Breast epithelium (tissue), 4 donors: Measurements from ENCODE around the gene TUT1. TPM values are rescaled to one million over a fixed set of nuclear protein-coding genes. Genes with fewer than 3 reads are reported as not detected.

ENCODE experiments used
- DNase-seq, 2 donors: peaks; one replicate each; pipeline ENCODE4 v3.0.0-alpha.2; 2019; ENCODE audit warnings: low spot score in 2 of 2
- H3K27ac ChIP-seq, 2 donors: fragments of 200-600 bp; sonication (generic) in 1 of 2; one replicate each; pipeline ENCODE4 v1.5.1; 2016 to 2019; ENCODE audit warnings: mild to moderate bottlenecking in 1 of 2
- H3K27me3 ChIP-seq, 2 donors: fragments of 200-600 bp; sonication (generic) in 1 of 2; one replicate each; pipeline versions ENCODE4 v1.5.1 to v1.6.0; 2017 to 2019; ENCODE audit warnings: control low read depth in 1 of 2, mild to moderate bottlenecking in 1 of 2
- H3K36me3 ChIP-seq: fragments of 200-600 bp; one replicate; pipeline ENCODE4 v1.5.1; 2019
- H3K4me1 ChIP-seq, 2 donors: fragments of 200-600 bp; sonication (generic); one replicate each; pipeline ENCODE4 v1.5.1; 2016 to 2019; ENCODE audit warnings: control low read depth in 1 of 2
- H3K4me3 ChIP-seq, 3 donors: fragments of 200-600 bp; sonication (generic); 1 replicate in 2 of 3; 2 replicates in 1 of 3; pipeline ENCODE4 v1.5.1; 2016 to 2019; ENCODE audit warnings: mild to moderate bottlenecking in 3 of 3, moderate library complexity in 2 of 3
- H3K9me3 ChIP-seq, 2 donors: fragments of 200-600 bp; sonication (generic) in 1 of 2; one replicate each; pipeline ENCODE4 v1.5.1; 2016 to 2019; ENCODE audit warnings: control low read depth in 1 of 2
- POLR2A ChIP-seq: fragments of 450-650 bp; IDR thresholded peaks from one replicate; pipeline ENCODE4 v1.6.1; 2016; ENCODE audit warnings: antibody characterized with exemption, mild to moderate bottlenecking, moderate library complexity
- POLR2AphosphoS5 ChIP-seq, 3 donors: sonication (generic); formaldehyde crosslinking; IDR thresholded peaks; one replicate each; pipeline ENCODE4 v1.6.1; 2017; ENCODE audit warnings: antibody characterized with exemption in 3 of 3
- intact Hi-C: fragments of 100-400 bp; cut with DNase I; formaldehyde crosslinking; loops from one replicate; pipeline ENCODE4 v1.15.1; 2023; ENCODE audit warnings: low total_unique reads
- total RNA-seq, 3 donors: library from RNA; depleted of rRNA; stranded (reverse); fragments of >200 nt; gene quantifications; one replicate each; pipeline ENCODE4 v1.1.0, GENCODE V29; 2016
- TF ChIP-seq, protein P1 (sequence below), 3 donors: fragments of 450-650 bp; IDR thresholded peaks; one replicate each; pipeline ENCODE4 v1.5.1; 2016 to 2017; ENCODE audit warnings: antibody characterized with exemption in 3 of 3, mild to moderate bottlenecking in 3 of 3, moderate library complexity in 3 of 3

The TUT1 gene
- total RNA-seq, 3 donors from 2014 or later, result 7.7 to 12.1 (median 10.7) TPM

DNA sequence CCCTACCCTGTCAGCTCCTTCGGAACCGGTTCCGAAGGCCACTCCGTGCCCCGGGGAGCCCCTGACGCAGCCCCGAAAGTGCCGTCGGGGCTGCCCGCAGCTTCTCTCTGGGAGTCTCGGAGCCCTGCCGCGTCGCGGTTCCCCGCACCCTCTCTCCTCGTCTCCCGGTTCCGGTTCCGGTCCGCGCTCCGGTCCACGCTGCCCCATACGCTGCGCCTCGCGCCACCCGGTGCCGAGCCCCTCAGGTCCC, 9.7 kb upstream of the TUT1 start:
- H3K27ac ChIP-seq, result peak overlapping the region; percentile 95 to 96
- peaks cover 3 to 22% of the 10 kb centered on the region in 2 donors for H3K4me1 ChIP-seq
- H3K4me3 ChIP-seq, result peak overlapping the region; percentile 63 to 96 (median 91)
- TF ChIP-seq POLR2AphosphoS5 (IDR thresholded peaks at IDR 0.05), result no peak
- no peak for TF ChIP-seq POLR2A
- DNase-seq, result no peak
- no peaks in the 10 kb centered on the region for H3K9me3 ChIP-seq
- H3K36me3 ChIP-seq, result peaks cover 10% of the 10 kb centered on the region
- no peaks in the 10 kb centered on the region for H3K27me3 ChIP-seq
- intact Hi-C loops, result no loop called here

DNA sequence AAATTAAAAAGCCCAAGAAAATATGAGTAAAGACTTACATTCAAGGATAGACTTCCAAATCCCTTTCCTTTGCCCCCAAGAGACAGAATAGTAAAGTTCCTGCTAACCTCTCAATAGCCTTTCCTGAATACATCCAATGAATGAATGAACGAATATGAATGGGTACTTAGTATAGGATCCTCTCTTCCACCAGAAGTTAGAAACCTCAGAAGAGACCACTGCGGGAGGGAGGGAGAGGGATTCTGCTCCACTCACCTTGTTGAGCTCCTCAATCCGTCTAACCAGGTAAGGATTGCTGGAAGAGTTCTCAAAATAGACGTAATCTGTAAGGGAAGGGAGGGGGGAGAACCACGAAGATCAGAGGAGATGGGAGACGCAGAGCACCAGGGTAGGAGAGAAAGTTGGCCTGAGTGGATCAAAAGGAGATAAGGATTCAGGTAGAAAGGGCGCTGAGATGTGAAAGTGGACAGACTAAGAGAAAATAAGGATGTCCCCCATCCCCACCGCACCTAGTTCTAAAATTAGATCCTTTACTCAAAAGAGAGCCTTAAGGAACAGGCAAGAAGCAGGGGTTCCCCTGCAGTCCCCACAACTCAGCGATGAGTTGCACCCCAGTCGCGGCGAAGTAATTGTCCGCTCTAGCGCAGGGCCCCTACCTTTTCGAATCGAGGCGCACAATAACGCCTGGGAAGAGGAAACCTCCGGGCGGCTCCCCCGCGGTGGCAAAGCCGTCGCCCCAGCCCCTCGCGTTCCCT, 9.2 kb upstream of the TUT1 start:
- no peak for TF ChIP-seq POLR2A
- no peak for TF ChIP-seq POLR2AphosphoS5 (IDR thresholded peaks at IDR 0.05)
- Histone ChIP-seq H3K4me1 (peaks cover 3 to 22% of the 10 kb centered on the region in 2 donors), H3K36me3 (peaks cover 10% of the 10 kb centered on the region), H3K4me3 (peak overlapping the region; percentile 63 to 96 (median 91)), H3K9me3 (no peaks in the 10 kb centered on the region), H3K27me3 (no peaks in the 10 kb centered on the region), H3K27ac (peak overlapping the region; percentile 95 to 96)
- DNase-seq, result no peak
- intact Hi-C loops, result no loop called here

DNA sequence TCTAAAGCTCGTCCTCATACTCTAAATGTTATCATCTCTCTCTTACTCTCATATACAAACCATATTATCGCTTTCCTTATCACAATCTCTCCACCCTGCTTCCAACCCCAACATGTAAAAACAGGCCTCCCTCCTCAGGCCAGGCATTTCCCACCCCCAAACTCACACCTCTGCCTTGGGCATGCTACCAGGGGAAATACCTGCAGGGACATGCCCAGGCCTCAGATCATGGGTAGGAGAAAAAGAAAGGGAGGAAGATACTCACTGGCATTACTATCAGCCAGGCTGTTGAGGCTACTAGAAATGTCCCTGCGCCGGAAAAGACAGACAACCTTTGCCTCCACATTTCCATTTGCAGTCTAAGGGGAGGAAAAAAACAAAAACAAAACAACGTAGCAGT, 8.6 kb upstream of the TUT1 start:
- DNase-seq, result no peak
- Histone ChIP-seq H3K4me3 (peak overlapping the region; percentile 63 to 96 (median 91)), H3K27ac (peak overlapping the region; percentile 95 to 96), H3K27me3 (no peaks in the 10 kb centered on the region), H3K36me3 (peaks cover 10% of the 10 kb centered on the region), H3K9me3 (no peaks in the 10 kb centered on the region), H3K4me1 (peaks cover 3 to 22% of the 10 kb centered on the region in 2 donors)
- TF ChIP-seq, protein P1, sequence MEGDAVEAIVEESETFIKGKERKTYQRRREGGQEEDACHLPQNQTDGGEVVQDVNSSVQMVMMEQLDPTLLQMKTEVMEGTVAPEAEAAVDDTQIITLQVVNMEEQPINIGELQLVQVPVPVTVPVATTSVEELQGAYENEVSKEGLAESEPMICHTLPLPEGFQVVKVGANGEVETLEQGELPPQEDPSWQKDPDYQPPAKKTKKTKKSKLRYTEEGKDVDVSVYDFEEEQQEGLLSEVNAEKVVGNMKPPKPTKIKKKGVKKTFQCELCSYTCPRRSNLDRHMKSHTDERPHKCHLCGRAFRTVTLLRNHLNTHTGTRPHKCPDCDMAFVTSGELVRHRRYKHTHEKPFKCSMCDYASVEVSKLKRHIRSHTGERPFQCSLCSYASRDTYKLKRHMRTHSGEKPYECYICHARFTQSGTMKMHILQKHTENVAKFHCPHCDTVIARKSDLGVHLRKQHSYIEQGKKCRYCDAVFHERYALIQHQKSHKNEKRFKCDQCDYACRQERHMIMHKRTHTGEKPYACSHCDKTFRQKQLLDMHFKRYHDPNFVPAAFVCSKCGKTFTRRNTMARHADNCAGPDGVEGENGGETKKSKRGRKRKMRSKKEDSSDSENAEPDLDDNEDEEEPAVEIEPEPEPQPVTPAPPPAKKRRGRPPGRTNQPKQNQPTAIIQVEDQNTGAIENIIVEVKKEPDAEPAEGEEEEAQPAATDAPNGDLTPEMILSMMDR (IDR thresholded peaks at IDR 0.05), result no peak
- no peak for TF ChIP-seq POLR2AphosphoS5 (IDR thresholded peaks at IDR 0.05)
- no peak for TF ChIP-seq POLR2A
- intact Hi-C loops, result no loop called here

DNA sequence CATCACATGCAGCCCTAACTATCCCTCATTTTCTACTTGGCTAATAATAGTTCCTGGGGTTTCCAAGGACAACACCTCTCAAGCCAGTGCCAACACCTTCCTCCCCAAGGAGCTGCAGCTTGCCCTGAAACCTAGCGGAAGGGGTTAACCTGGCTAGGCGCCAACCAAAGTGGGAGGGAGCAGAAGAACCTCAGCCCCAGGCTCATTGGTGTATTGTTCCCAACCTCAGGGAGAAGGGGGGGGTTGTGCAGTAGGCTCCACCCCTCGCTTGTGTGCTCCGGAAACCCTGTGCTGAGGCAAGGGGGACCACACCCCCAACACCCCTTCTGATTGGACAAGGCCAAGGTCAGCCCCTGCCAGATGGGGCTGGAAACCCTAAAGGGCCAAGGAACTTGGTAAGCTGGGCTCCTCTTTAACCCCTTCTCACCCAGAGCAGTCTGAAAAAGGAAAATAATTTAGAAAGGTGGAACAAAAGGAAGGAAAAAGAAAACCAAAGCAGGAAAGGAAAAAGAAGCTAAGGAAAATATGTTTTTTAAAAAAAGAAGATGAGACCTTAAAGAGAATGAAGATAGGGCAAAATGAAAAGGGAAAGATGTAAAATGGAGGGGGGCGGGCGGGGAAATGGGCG, 7.9 kb upstream of the TUT1 start:
- H3K9me3 ChIP-seq, result no peaks in the 10 kb centered on the region
- H3K27ac ChIP-seq, result peak overlapping the region; percentile 95 to 96
- H3K27me3 ChIP-seq, result no peaks in the 10 kb centered on the region
- TF ChIP-seq, protein P1 (IDR thresholded peaks at IDR 0.05), result no peak
- TF ChIP-seq POLR2AphosphoS5 (IDR thresholded peaks at IDR 0.05) (peak; percentile 75 to 92 (median 87)), POLR2A (no peak)
- intact Hi-C loops, result no loop called here
- peaks cover 3 to 22% of the 10 kb centered on the region in 2 donors for H3K4me1 ChIP-seq
- peak overlapping the region in 2 of 3 donors; percentile 91 to 96 for H3K4me3 ChIP-seq
- DNase-seq, result peak; percentile 85 to 94
- peaks cover 10% of the 10 kb centered on the region for H3K36me3 ChIP-seq

DNA sequence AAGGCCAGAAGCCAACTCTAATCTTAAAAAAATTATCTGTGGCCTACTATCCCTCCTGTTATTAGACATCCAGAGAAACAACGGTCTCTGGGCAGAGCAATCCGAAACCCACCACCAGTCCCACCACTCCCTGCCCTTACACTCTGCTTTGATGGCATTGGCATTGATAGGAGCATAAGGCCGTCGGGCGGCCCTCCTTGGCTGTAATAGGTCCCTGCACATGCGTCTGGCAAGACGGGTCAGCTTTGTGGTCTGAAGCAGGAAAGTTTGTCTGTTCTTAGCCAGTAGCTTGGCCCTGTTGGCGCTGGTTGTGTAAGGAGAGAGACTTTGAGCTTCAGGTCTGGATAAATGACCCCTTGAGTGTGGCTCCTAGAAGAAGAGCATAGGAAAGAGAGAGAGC, 3.8 kb upstream of the TUT1 start:
- Histone ChIP-seq H3K36me3 (peaks cover 15% of the 10 kb centered on the region), H3K4me3 (no peak overlapping the region), H3K27me3 (no peaks in the 10 kb centered on the region), H3K27ac (no peak overlapping the region), H3K4me1 (peaks cover 3 to 23% of the 10 kb centered on the region in 2 donors), H3K9me3 (no peaks in the 10 kb centered on the region)
- intact Hi-C loops, result no loop called here
- DNase-seq, result no peak
- TF ChIP-seq POLR2A, result no peak
- TF ChIP-seq POLR2AphosphoS5 (IDR thresholded peaks at IDR 0.05), result no peak

DNA sequence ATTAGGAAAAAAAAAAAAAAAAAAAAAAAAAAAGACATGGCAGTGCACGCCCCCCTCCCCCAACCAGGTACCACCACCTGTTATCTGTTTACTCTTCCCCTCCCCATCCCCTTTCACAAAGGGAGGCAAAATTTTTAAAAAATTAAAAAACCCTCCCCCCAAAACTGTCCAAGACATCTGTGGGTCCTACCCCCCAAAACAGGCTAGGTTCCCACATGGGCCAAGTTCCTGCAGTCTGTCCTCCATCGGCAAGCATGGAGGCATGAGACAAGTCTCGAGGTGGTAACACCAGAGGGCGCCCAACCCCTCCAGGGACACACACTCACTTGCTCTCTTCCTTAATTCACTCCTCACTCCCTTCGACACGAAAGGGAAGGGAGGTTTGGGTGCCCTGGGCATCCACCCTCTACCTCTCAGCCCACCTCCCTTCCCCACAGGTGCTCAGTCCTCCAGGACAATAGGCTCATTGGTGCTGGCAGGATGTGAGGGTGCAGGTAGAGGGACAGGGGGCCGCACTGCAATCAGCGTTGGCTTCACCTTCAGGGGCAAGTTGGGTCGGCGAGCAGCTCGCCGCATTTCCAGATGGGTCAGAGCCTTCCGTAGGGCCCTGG, 2.2 kb upstream of the TUT1 start:
- intact Hi-C loops, result no loop called here
- Histone ChIP-seq H3K27me3 (no peaks in the 10 kb centered on the region), H3K36me3 (peaks cover 15% of the 10 kb centered on the region), H3K9me3 (no peaks in the 10 kb centered on the region), H3K27ac (peak overlapping the region in 1 of 2 donors; percentile 48), H3K4me3 (no peak overlapping the region), H3K4me1 (peaks cover 0 to 20% of the 10 kb centered on the region in 2 donors)
- TF ChIP-seq POLR2A, result no peak
- peak in 2 of 3 donors; percentile 20 to 32 for TF ChIP-seq POLR2AphosphoS5 (IDR thresholded peaks at IDR 0.05)
- TF ChIP-seq, protein P1 (IDR thresholded peaks at IDR 0.05), result peak in 2 of 3 donors; percentile 26 to 41
- DNase-seq, result peak in 1 of 2 donors; percentile 73
